ENCODE results near the gene RPS3A.

RPS3A gene

GRCh38 chr4:151147000-151147399, 47.6 kb downstream of the RPS3A start:
- no peak overlapping the region for H3K4me3 ChIP-seq (ENCODE audit: low read depth, low read length)
- in situ Hi-C loops (cut with HindIII; ENCODE audit: low sequenced_read_pairs) = no loop called here
- no peak for TF ChIP-seq CTCF (IDR thresholded peaks at IDR 0.05; ENCODE audit: low read depth, low read length, missing control alignments)
- no peak for DNase-seq (ENCODE audit: low read depth)

- TF ChIP-seq CTCF (IDR thresholded peaks at IDR 0.05; ENCODE audit: low read depth, low read length, missing control alignments) = no peak
- DNase-seq (ENCODE audit: low read depth) = no peak
- in situ Hi-C loops (cut with HindIII; ENCODE audit: low sequenced_read_pairs) = no loop called here
- H3K4me3 ChIP-seq (ENCODE audit: low read depth, low read length) = no peak overlapping the region
Measured at GRCh38 chr4:151148261-151148660, 48.8 kb downstream of the RPS3A start.

GRCh38 chr4:151150821-151151580, 51.6 kb downstream of the RPS3A start:
- no peak for TF ChIP-seq CTCF (IDR thresholded peaks at IDR 0.05; ENCODE audit: low read depth, low read length, missing control alignments)
- H3K4me3 ChIP-seq (ENCODE audit: low read depth, low read length) = no peak overlapping the region
- no peak for DNase-seq (ENCODE audit: low read depth)
- in situ Hi-C loops (cut with HindIII; ENCODE audit: low sequenced_read_pairs) = no loop called here

GRCh38 chr4:151152028-151152427, 52.6 kb downstream of the RPS3A start:
- DNase-seq (ENCODE audit: low read depth) = no peak
- in situ Hi-C loops (cut with HindIII; ENCODE audit: low sequenced_read_pairs) = no loop called here
- no peak overlapping the region for H3K4me3 ChIP-seq (ENCODE audit: low read depth, low read length)
- no peak for TF ChIP-seq CTCF (IDR thresholded peaks at IDR 0.05; ENCODE audit: low read depth, low read length, missing control alignments)

- in situ Hi-C loops (cut with HindIII; ENCODE audit: low sequenced_read_pairs) = no loop called here
Measured at GRCh38 chr4:151153585-151153984, 54.2 kb downstream of the RPS3A start.

More at GRCh38 chr4:151153585-151153984, 54.2 kb downstream of the RPS3A start:
- H3K4me3 ChIP-seq (ENCODE audit: low read depth, low read length) = no peak overlapping the region
- no peak for TF ChIP-seq CTCF (IDR thresholded peaks at IDR 0.05; ENCODE audit: low read depth, low read length, missing control alignments)
- no peak for DNase-seq (ENCODE audit: low read depth)

Measured in astrocyte of the cerebellum (primary cell).